ENCODE results near the gene ABCB11.

GRCh38 chr2:169023161-169023560 lies 8.0 kb downstream of the ABCB11 start:
- TF ChIP-seq, protein P1, sequence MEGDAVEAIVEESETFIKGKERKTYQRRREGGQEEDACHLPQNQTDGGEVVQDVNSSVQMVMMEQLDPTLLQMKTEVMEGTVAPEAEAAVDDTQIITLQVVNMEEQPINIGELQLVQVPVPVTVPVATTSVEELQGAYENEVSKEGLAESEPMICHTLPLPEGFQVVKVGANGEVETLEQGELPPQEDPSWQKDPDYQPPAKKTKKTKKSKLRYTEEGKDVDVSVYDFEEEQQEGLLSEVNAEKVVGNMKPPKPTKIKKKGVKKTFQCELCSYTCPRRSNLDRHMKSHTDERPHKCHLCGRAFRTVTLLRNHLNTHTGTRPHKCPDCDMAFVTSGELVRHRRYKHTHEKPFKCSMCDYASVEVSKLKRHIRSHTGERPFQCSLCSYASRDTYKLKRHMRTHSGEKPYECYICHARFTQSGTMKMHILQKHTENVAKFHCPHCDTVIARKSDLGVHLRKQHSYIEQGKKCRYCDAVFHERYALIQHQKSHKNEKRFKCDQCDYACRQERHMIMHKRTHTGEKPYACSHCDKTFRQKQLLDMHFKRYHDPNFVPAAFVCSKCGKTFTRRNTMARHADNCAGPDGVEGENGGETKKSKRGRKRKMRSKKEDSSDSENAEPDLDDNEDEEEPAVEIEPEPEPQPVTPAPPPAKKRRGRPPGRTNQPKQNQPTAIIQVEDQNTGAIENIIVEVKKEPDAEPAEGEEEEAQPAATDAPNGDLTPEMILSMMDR (IDR thresholded peaks at IDR 0.05) = no peak
- TF ChIP-seq EP300 (IDR thresholded peaks at IDR 0.05) = no peak
